Mesothelial cell of epicardium (in vitro differentiated cells): ENCODE measurements around the gene DUOX1. TPM values are rescaled to one million over a fixed set of nuclear protein-coding genes. Genes with fewer than 3 reads are reported as not detected.

Experiments
- DNase-seq, 2 experiments: peaks; one replicate each; pipeline ENCODE4 v3.0.0; 2021; ENCODE audit warnings: low spot score in 2 of 2; ENCODE audit not compliant: unreplicated experiment in 2 of 2
- H3K27ac Mint-ChIP-seq: 2 replicates; pipeline ENCODE4 v1.8.0; 2021; ENCODE audit warnings: mixed read lengths
- H3K27me3 Mint-ChIP-seq: 2 replicates; pipeline ENCODE4 v1.8.0; 2021; ENCODE audit warnings: low read depth, mixed read lengths
- H3K36me3 Mint-ChIP-seq: 2 replicates; pipeline ENCODE4 v1.8.0; 2021; ENCODE audit warnings: mixed read lengths
- H3K4me1 Mint-ChIP-seq: 2 replicates; pipeline ENCODE4 v1.8.0; 2021; ENCODE audit warnings: mixed read lengths
- H3K4me3 Mint-ChIP-seq: 2 replicates; pipeline ENCODE4 v1.8.0; 2021; ENCODE audit warnings: mild to moderate bottlenecking, moderate library complexity, mixed read lengths
- H3K9me3 Mint-ChIP-seq: 2 replicates; pipeline ENCODE4 v1.8.0; 2021; ENCODE audit warnings: mixed read lengths
- CTCF ChIP-seq: fragments of 200-600 bp; sonication (generic); IDR thresholded peaks from one replicate; pipeline ENCODE4 v1.5.0; 2021; ENCODE audit warnings: antibody characterized with exemption; ENCODE audit not compliant: unreplicated experiment
- total RNA-seq: library from RNA; stranded (reverse); gene quantifications from 3 replicates; pipeline ENCODE4 v1.2.1, GENCODE V29; 2021

The DUOX1 gene
- total RNA-seq, 1 donor from 2014 or later, result 7.2 TPM

DNA sequence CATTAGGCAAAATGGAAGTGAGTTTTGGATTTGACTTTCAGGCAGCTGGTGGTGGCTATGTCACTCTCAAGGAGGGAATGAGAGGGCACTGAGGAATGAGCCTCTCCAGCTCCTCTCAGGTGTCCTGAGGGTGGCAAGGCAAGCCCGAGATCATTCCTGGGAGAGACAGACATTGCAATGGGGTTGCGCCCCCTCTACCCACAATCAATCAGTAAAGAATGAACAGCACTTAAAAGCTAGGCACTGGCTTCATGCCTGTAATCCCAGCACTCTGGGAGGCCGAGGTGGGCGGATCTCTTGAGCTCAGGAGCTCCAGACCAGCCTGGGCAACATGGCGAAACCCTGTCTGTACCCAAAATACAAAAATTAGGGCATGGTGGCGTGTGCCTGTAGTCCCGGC lies 72.1 kb downstream of the DUOX1 start:
- peaks cover 7% of the 10 kb centered on the region for H3K27me3 Mint-ChIP-seq

DNA sequence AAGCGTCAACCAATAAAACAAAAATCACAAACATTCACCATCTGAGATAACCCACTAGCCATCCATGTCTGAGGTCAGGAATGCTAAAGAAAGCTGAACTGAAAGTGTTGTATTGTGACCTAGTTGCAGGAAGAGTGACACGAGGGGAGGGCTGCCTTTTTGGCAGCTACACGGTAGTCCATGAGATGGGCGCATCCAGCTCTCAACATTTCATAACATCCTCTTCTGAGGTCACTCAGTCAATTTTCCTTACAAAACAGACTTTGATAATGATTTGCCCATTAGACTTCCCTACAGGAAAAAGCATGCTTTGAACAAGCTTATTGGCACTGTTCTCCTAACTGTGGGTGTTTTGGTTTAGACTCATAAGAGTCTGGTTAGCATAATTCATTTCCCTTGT lies 73.4 kb downstream of the DUOX1 start:
- Mint-ChIP-seq H3K4me3 (no peak overlapping the region), H3K27me3 (peaks cover 18% of the 10 kb centered on the region), H3K36me3 (no peaks in the 10 kb centered on the region), H3K4me1 (peaks cover 8% of the 10 kb centered on the region), H3K9me3 (no peaks in the 10 kb centered on the region), H3K27ac (no peak overlapping the region)
- TF ChIP-seq CTCF, result no peak
- no peak for DNase-seq

More for the DNA sequence above, 72.1 kb downstream of the DUOX1 start:
- H3K27ac Mint-ChIP-seq, result no peak overlapping the region
- H3K9me3 Mint-ChIP-seq, result no peaks in the 10 kb centered on the region
- H3K4me1 Mint-ChIP-seq, result peaks cover 12% of the 10 kb centered on the region
- no peak for TF ChIP-seq CTCF
- no peak for DNase-seq
- H3K36me3 Mint-ChIP-seq, result no peaks in the 10 kb centered on the region
- no peak overlapping the region for H3K4me3 Mint-ChIP-seq

DNA sequence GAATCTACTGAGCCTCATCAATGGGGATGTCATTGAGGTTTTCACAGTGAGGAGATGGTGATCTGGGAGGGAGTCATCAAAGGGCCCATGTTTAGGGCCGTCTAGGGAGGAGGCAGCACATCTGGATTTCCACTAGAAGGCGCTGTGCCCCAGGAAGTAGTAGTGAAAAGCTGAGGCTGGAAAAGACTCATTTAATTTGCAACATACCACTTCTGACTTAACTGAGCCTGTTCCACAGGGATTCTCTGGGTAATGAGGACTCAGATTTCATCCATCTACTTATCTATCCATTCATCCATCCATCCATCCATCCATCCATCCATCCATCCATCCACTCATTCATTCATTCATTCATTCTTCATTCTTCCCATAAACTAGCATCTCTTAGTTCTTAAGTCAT lies 75.4 kb downstream of the DUOX1 start:
- no peaks in the 10 kb centered on the region for H3K9me3 Mint-ChIP-seq
- H3K4me3 Mint-ChIP-seq, result no peak overlapping the region
- peak; percentile 52 for TF ChIP-seq CTCF
- H3K36me3 Mint-ChIP-seq, result no peaks in the 10 kb centered on the region
- peaks cover 17% of the 10 kb centered on the region for H3K27me3 Mint-ChIP-seq
- no peak overlapping the region for H3K27ac Mint-ChIP-seq
- H3K4me1 Mint-ChIP-seq, result peaks cover 5% of the 10 kb centered on the region
- DNase-seq, result peak in 1 of 2 experiments; percentile 58

- H3K9me3 Mint-ChIP-seq, result no peaks in the 10 kb centered on the region
- no peak for DNase-seq
- H3K4me3 Mint-ChIP-seq, result no peak overlapping the region
- H3K27me3 Mint-ChIP-seq, result peaks cover 15% of the 10 kb centered on the region
- H3K27ac Mint-ChIP-seq, result no peak overlapping the region
- H3K4me1 Mint-ChIP-seq, result no peaks in the 10 kb centered on the region
- TF ChIP-seq CTCF, result no peak
- no peaks in the 10 kb centered on the region for H3K36me3 Mint-ChIP-seq
Measured at GRCh38 chr15:45212493-45212892, 82.7 kb downstream of the DUOX1 start.

Other genes starting within 250 kb of the DUOX1 start
- gene TERB2, start 173.3 kb upstream of the DUOX1 start, total RNA-seq, result not detected in 3 replicates
- 32.6 to 36.1 TPM (median 34.5 TPM) in 3 replicates for gene SORD, start 106.8 kb upstream of the DUOX1 start, total RNA-seq
- 1.5 to 2.3 TPM (median 1.6 TPM) in 3 replicates for gene DUOX2, start 15.8 kb upstream of the DUOX1 start, total RNA-seq
- not detected in 3 replicates for gene DUOXA2, start 15.7 kb upstream of the DUOX1 start, total RNA-seq
- gene DUOXA1, start 115 bp upstream of the DUOX1 start, total RNA-seq, result 5.8 to 7.5 TPM (median 6.6 TPM) in 3 replicates
- 31.1 to 34.6 TPM (median 31.8 TPM) in 3 replicates for gene SHF, start 58.0 kb downstream of the DUOX1 start, total RNA-seq
- gene SLC28A2, start 122.2 kb downstream of the DUOX1 start, total RNA-seq, result not detected in 3 replicates
- gene GATM, start 248.6 kb downstream of the DUOX1 start, total RNA-seq, result 7.0 to 9.2 TPM (median 7.3 TPM) in 3 replicates